GM19240 (cell line): ENCODE results near the gene GPRIN3.
"Not testable (repeated sequence)": the region's sequence is repeated elsewhere in the genome, so short reads cannot be mapped to it uniquely, and the experiment has no call there.

Experiments
- DNase-seq: peaks from one replicate; pipeline ENCODE4 v3.0.0; 2011; ENCODE audit warnings: low spot score; ENCODE audit not compliant: insufficient read length

GPRIN3 gene

DNA sequence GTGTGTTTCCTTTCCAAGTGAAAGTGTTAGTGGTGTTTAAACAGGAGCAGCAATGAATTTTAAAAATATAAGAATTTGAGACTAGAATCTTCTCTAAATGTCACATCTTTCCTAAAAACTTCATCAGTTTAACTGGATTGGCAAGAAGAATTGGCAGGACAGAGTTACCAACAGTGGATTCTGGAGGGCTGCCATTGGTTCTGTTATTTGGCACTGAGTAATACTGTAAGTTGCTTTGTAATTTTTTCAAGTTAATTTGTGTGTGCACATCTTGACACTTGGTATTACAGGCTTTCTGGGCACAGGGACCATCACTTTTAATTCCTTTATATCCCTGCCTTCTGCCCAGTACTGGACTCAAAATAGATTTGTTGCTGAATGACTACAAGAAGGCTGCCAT is 4.5 kb upstream of the GPRIN3 start:
- no peak for DNase-seq

DNA sequence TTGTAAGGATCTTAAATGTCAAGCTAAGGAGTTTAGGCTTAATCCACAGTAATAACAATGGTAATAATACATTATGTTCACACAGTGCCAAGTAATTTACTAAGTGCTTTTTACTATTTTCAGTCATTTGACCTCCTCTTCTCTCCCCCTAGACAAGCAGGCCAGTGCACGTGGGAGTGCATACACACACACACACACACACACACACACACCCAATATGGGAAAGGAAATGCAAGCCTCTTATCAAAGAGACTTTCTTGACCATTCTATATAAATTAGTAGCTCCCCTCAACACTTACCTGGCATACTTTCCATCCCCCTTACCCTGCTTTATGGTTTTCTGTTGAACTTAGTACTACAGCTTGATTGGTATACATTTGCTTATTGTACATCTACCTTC is 3.8 kb upstream of the GPRIN3 start:
- no peak for DNase-seq

DNA sequence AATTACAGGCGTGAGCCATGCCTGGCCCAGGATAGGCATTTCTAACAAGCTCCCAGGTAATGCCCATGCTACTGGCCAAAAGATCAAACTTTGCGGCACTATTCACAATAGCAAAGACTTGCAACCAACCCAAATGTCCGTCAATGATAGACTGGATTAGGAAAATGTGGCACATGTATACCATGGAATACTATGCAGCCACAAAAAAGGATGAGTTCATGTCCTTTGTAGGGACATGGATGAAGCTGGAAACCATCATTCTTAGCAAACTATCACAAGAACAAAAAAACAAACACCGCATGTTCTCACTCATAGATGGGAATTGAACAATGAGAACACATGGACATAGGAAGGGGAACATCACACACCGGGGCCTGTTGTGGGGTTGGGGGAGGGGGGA is 1.6 kb upstream of the GPRIN3 start:
- not testable (repeated sequence) for DNase-seq

DNA sequence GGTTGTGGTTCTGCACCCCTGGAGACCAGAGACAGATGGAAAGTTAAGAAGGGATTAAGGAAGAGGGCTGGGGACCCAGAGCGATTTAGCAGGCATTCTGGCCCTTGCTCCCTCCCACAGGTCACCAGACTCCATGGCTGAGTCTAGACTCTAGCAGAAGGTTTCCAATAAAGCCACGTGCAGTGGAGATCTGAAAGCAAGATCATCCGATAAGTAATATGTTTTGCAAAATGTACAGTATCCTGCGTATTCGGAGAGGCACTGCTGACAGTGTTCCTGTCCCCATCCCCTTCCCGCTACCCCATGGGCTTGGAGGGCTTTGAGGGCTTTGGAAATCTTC is 531 bp upstream of the GPRIN3 start:
- DNase-seq = no peak

DNA sequence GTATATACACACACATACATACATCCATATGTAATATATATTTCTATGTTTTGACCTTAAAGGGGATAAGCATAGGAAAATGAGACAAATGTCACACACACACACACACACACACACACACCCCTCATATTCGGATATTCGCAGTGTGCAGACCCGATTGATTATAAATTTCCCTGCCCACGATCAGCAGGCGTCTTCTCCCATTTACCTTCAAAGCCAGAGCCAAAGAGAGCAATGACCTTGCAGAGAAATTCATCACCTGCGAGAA is 488 bp downstream of the GPRIN3 start:
- DNase-seq = no peak

DNA sequence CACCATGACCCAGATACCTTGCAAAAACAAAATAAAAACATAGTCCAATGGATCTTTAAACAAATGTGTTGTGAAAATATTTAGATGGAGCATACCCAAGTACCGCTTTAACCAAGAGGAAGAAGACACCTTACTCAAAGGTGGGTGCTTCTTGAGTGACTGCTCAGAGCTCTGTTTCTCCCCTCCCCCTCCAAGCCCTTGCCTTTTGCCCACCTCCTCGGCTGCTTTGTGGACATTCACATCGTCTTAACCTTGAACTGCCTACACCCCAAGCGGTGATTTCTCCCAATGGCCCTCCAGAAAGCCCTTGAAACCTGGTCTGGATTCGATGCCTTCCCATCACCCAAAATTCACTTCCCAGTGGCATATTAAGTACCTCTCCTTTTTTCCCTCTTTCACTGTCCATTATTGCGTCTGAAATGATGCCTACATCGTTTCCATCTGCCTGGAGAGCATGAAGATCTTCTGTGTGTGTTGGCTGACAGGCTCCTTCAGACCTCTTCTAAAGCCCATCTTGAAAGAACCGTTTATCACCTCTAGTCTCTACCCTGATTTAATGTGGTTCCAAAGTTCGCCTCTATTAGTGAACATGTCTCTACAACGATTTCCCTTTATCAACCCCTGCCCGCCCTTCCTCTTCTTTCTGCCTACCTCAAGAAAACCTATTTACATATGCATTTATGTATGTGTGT is 968 bp downstream of the GPRIN3 start:
- no peak for DNase-seq

DNA sequence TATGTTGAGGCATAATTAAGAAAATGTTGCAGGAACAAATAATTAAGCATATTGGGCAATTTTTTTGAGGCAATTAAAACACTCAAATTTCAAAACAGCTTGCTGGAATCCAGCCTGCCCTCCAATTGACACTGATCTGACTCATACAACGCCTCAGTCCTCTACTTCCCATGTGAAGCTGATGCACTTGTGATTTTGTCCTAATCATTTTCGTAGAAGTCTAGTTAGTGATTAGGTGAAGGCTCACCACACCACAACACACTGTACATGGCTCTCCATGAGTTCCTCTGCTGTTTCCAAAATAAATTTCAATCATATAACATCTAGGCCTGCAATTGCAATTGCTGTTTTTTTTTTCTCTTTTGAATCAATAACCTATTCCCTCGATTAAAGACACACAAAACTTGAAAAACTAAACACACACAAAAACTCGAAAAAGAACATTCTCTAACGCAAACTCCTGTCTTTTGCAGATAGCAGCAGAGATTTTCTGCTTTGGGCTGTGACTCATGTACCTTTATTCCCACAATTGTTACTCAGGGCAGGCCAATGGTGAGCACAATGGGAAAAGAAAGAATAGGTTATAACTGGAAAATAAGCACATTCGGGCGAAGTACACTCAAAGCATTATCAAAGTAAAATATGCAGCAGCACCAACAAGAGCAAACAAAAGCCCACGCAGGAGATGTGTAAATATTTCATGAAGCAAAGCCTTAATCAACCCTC is 1.7 kb downstream of the GPRIN3 start:
- no peak for DNase-seq

DNA sequence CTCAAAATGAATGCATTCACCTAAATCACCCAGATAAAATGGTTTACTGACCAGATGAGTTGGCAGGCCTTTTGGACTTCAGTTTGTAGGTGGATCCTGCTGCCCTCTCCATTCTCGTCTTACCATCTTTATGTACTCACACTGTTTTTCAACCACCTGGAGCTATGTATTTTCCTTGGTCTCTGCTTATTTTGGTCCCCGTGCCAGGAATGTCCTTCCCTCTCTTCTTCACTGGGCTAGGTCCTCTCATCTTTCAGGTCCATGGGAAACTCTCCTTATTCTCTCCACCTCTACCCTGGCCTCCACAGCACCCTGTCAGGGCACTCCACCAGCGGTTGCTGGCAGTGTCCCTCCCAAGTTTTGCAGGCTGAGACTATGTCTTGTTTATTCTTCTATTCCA is 2.6 kb downstream of the GPRIN3 start:
- DNase-seq = no peak

DNA sequence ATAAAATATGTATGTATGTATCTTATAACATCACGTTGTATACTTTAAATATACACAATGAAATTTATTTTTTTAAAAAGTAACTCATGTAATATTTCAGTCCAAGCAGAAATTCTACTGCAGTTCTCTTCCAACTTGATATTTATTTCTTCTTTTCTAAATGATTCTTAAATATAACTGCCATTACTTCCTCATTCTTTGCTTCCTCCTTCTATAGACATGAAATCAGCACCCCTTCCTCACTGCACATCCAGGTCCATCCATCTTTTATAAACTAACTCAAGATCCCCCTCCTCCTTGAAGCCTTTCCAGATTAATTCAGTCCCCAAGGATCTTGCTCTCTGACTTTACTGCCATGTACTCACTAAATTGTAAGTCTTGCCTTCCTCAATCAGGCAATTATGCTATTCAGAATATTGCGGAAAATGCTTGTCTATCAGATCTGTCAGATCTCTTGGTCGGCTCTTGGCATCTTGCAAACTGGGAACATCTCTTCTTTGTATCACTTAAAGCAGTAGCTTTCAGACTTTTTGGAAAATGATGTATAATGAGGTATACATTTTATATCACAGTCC is 3.7 kb downstream of the GPRIN3 start:
- no peak for DNase-seq

DNA sequence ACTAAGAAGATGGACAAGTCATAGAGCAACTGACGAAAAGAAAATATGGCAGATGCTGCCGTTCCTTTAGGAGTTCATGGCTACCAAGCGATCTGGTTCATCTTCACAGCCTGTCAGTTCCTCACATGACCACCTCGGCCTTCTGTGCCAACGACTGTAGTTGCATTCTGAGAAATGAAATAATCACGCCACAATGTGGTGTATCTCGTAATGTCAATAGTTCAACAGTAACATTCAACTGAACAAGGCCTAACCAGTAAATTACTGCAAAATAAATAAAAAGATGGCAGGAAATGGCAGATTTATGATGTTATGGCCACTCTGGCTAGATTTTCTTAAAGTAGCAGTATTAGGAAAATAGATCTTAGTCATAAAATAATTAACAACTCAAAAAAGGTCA is 4.4 kb downstream of the GPRIN3 start:
- DNase-seq = no peak

DNA sequence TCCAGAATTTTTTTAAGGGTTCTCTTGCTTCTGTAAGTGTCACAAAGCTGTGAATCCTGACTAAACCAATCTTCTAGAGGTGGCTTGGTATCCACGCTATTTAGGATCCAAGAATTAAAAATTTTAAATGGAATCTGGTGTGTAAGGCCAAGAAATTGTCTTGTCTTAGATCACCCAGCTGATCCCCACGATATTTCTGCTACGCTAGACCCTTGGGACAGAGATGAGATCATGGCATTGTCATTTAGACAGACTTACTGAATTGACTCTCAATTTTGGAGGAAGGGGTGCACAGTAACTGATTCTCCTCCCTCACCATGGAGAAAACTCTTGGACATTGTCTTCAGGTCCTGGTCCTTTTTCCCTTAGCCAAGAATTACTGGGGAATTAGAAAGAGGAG is 5.7 kb downstream of the GPRIN3 start:
- DNase-seq = no peak

DNA sequence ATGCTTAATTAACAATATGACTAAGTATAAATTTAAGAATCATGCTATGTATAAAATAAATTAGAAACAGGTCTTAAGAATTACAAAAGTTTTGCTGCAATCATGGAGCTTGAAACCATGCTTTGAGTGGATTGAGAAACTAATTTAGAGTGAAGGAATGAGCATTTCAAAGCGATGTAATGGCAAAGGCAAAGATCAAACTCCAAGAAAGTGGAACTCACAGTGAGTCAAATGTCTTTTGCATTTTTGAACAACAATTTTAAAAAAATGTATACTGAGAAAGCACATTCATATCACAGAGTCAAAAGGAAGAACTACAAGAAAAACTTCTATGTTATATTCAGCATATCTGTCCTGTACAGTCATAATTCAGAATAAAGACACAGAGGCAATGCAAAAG is 6.6 kb downstream of the GPRIN3 start:
- DNase-seq = no peak

DNA sequence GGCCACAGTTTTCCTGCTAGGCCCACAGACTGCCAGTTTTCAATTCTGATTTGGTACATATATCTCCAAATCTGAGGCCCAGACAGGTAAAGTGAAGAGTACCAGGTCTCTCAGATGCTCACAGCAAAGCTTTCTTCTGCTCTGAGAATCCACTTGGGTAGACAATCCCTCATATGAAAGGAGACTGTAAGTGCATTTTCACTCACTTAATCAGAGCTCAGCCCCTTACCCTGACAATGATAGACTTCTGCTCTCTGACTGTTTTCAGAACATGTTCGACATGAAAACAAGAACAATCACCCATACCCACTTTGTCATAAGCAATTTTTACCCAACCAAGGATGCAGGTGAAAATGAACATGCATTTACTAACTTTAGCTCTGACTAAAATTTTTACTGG is 7.1 kb downstream of the GPRIN3 start:
- no peak for DNase-seq

DNA sequence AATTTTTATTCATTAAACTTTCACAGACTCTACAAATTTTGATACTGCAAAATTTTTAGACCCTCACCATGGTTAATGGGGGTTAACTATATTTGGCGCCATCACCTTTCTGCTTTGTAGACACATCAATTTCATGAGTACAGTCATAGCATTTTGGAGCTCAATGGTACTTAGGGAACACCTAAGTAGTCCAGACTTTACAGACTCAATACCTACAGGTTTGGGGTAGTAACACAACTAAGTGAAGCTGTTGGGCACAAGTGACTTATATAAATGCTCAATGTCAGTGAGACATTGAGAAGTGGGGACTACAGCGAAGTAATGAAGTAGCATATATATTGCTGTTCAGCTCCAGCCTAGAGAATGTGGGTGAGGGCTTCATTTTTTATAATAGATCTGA is 7.5 kb downstream of the GPRIN3 start:
- DNase-seq = no peak

DNA sequence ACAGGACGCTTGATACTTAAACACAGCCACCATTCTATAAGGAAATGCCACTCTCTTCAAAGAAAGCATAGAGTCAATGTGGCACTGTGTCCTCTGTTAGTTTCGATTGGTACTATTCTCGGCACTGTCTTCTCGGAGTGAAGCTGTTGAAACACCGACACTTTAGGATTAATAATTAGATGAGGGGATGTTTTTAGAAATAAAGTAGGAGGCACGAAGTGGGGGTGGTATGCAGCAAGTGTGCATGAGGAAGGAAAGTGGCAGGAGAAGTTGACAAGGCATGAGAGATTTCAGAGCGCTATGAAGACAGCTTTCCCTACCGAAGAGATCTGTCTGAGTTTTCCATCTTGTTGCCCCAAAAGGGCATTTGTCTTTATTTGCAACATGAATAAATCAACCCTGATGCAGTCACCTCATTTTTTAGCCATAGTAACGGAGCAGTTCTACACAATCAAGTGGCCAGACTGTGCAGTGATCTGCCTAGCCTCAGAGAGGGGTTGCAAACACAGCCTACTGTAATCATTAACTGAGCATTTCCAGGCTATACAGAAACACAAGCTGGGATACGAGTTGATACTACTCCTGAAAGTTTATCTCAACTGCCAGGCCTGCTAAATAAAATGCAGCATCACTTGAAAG is 8.3 kb downstream of the GPRIN3 start:
- DNase-seq = no peak

DNA sequence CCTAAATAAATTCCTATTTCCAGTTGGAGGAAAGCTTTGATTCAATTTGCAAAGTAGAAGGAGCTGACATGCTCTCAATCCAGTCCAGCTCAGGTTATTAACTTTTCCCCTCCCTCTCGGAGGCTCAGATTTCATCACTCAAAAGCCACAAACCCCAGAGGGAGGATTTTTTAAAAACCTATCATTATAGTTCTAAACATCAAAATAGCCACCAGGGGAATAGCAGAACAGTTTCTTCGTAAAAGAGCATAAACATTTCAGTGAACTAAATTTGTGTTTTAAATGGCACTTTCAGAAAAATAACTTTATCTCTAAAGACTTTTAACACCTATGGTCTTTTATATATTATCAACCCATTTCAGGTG is 8.8 kb downstream of the GPRIN3 start:
- no peak for DNase-seq

DNA sequence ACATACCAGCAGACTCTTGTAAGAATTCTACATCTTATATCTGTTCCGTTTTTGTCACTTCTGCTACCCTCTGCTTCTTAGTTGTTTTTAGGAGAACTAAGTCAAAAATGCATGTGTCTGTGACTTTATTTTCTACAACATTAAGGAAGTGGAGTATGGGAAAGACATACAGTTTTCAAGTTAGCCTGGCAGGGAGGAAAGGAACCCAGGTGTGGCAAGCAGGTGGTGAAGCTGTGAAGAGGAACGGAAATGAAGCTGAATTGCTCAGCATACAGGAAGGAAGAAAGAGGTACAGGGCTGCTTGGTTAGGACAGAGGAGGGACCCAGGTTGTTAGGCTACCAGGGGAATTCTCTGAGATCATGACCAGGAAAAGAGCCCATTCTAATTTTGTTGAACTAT is 9.4 kb downstream of the GPRIN3 start:
- no peak for DNase-seq

DNA sequence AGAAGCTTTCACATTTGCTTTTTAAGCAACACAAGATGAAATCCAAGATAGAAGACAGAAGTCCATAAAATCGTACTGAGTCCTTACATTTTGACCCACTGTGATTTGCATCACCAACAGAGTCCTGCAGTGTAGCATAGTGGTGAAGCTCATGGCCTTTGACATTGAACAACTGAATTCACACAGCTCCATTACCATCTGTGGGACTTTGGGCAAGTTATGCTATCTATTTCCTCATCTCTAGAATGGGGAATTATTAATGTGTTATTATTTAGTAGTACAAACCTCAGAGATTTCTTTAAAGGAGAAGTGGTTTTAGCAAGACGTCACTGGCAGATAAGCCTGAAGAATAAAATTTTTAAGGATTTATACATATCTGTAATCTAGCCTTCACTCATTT is 10.7 kb downstream of the GPRIN3 start:
- no peak for DNase-seq

DNA sequence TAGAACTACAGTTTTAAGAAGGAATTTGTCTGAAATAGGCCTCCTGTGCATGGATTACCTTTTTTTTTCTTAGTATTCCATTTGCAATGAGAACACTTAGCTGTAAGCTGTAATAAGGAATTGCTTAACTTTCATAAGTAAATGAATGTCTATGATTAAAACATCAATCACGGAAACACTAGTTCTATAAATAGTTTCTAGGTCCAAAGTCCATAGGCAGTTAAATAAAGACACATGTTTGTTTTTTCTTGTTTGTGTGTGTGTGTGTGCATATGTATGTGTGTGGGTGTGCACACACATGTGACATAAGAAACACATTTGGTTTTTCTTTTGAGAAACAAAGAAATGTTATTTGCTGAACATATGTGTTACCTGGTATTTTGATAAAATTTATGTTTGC is 11.2 kb downstream of the GPRIN3 start:
- DNase-seq = no peak

DNA sequence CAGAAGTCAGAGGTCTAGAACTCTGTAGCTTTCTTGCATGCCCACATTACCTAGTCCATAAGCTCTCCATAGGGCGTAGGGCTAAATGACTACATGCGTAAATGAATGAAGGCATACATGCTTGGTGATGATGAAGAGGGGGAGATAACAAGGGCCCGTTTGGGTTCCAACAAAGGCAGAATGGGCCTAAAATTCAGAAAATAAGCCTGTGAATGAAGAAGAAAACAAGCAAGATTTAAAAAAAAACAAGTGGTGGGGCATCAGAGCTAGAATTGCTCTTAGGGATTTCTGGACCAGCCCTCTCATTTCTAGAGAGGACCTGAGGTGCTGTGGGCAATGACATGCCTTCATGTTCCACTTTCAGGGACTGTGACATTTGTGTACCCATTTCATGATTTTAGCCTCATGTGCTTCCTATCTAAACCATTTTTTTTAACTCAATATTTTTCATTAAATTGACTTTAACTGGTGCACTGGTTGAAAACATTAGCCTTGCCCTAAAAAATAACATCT is 12.1 kb downstream of the GPRIN3 start:
- no peak for DNase-seq

DNA sequence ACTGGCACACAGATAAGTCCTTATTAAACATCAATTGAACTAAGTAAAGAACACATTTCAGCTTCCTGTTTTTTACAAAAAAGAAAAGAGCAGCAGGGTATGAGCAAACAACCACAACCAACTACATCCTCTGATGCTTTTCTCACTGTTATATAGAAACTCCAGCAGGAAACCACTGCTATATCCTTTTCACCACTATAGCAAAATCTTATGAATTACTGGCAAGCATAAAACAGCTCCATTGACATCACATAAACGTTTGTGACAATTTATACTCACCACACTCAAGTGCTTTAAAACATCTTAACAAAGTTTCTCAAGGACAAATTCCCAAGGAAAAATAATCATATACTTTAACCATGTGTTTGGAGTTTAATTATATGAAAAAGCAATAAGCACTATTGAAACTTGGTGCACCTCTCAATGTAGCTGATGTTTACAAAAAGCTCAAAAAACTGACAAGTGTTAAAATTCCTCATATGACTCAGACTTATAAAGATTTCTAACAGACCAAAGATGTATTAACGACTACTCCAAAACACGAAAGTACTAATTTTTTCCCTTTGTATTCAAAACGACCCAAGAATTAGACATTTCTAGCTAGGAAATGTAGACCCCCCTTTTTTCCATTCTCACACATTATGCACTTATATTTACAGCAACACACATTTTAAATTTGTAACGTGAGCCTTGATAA is 12.9 kb downstream of the GPRIN3 start:
- no peak for DNase-seq

DNA sequence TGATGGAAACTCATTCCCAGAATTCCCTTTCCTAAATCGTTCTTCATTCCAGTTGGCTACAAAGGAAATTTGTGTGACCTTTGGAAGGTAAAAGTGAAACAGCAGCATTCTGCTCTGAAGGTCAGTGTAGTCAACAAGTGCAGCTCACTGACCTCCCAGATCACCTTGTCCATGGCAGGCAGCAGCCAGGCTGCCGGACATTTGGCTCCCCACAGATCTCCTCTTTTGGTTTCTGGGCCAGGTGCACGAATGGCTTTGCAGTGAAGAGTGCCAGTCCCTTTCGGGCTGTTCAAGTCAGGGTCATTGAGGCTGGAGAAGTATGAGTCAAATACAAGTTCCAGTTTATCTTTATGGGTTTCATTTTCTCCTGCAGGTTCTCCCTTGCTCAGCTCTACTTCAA is 14.3 kb downstream of the GPRIN3 start:
- DNase-seq = no peak
